SK-N-SH treated with all-trans-retinoic acid at 6 μM for 48 hours (cell line): ENCODE results near the gene HSP90AB1.

Source experiments
- ATAC-seq: fragments of 200-7000 bp; cut with Tn5 transposase; 3 replicates; pipeline ENCODE4 v1.9.1; 2020; ENCODE audit warnings: mild to moderate bottlenecking, moderate library complexity
- ARNTL ChIP-seq: fragments of 450-650 bp; formaldehyde crosslinking; IDR thresholded peaks from 2 replicates; pipeline ENCODE4 v1.5.0; 2020; ENCODE audit warnings: low read depth, mild to moderate bottlenecking, moderate library complexity, borderline replicate concordance
- BACH2 ChIP-seq: fragments of 250-450 bp; sonication (Bioruptor Pico); IDR thresholded peaks from 2 replicates; pipeline ENCODE4 v1.9.0; 2021; ENCODE audit warnings: mild to moderate bottlenecking, borderline replicate concordance
- CSDC2 ChIP-seq: fragments of 250-450 bp; sonication (Bioruptor Pico); IDR thresholded peaks from 2 replicates; pipeline ENCODE4 v1.5.0; 2020; ENCODE audit warnings: mild to moderate bottlenecking, moderate library complexity
- CSRNP3 ChIP-seq: fragments of 250-450 bp; sonication (Bioruptor Pico); IDR thresholded peaks from 2 replicates; pipeline ENCODE4 v1.5.1; 2021; ENCODE audit warnings: mild to moderate bottlenecking, moderate library complexity
- ESRRG ChIP-seq: fragments of 250-450 bp; sonication (Bioruptor Pico); IDR thresholded peaks from 2 replicates; pipeline ENCODE4 v1.6.1; 2021; ENCODE audit warnings: mild to moderate bottlenecking
- GLIS3 ChIP-seq: fragments of 250-450 bp; sonication (Bioruptor Pico); IDR thresholded peaks from 2 replicates; pipeline ENCODE4 v1.5.0; 2020; ENCODE audit warnings: mild to moderate bottlenecking, moderate library complexity
- ISL1 ChIP-seq: fragments of 250-450 bp; sonication (Bioruptor Pico); IDR thresholded peaks from 2 replicates; pipeline ENCODE4 v2.1.2; 2022; ENCODE audit warnings: mild to moderate bottlenecking, moderate library complexity
- OSR1 ChIP-seq: fragments of 250-450 bp; sonication (Bioruptor Pico); IDR thresholded peaks from 2 replicates; pipeline ENCODE4 v1.8.0; 2022; ENCODE audit warnings: moderate library complexity, mild to moderate bottlenecking, inconsistent platforms
- PATZ1 ChIP-seq: fragments of 250-450 bp; sonication (Bioruptor Pico); IDR thresholded peaks from 2 replicates; pipeline ENCODE4 v1.8.0; 2020; ENCODE audit warnings: mild to moderate bottlenecking, moderate library complexity, borderline replicate concordance
- POU6F1 ChIP-seq: fragments of 250-450 bp; sonication (Bioruptor Pico); IDR thresholded peaks from 2 replicates; pipeline ENCODE4 v1.8.0; 2021; ENCODE audit warnings: low read depth, mild to moderate bottlenecking, moderate library complexity, borderline replicate concordance
- PPARA ChIP-seq: fragments of 250-450 bp; sonication (Bioruptor Pico); IDR thresholded peaks from 2 replicates; pipeline ENCODE4 v1.5.0; 2020; ENCODE audit warnings: mild to moderate bottlenecking, borderline replicate concordance
- RARB ChIP-seq: fragments of 250-450 bp; sonication (Bioruptor Pico); IDR thresholded peaks from 2 replicates; pipeline ENCODE4 v1.8.0; 2021; ENCODE audit warnings: mild to moderate bottlenecking, moderate library complexity
- SNAI2 ChIP-seq: fragments of 250-450 bp; sonication (Bioruptor Pico); IDR thresholded peaks from 2 replicates; pipeline ENCODE4 v1.5.0; 2020; ENCODE audit warnings: mild to moderate bottlenecking, moderate library complexity
- TCF4 ChIP-seq: fragments of 250-450 bp; sonication (Bioruptor Pico); IDR thresholded peaks from 2 replicates; pipeline ENCODE4 v1.8.0; 2021; ENCODE audit warnings: mild to moderate bottlenecking, moderate library complexity, borderline replicate concordance
- TOX ChIP-seq: fragments of 250-450 bp; sonication (Bioruptor Pico); IDR thresholded peaks from 2 replicates; pipeline ENCODE4 v1.8.0; 2021; ENCODE audit warnings: mild to moderate bottlenecking, moderate library complexity, borderline replicate concordance
- TSHZ2 ChIP-seq: fragments of 250-450 bp; sonication (Bioruptor Pico); IDR thresholded peaks from 2 replicates; pipeline ENCODE4 v1.5.0; 2020; ENCODE audit warnings: mild to moderate bottlenecking, moderate library complexity
- ZC3H10 ChIP-seq: fragments of 250-450 bp; sonication (Bioruptor Pico); IDR thresholded peaks from 2 replicates; pipeline ENCODE4 v1.5.1; 2021; ENCODE audit warnings: mild to moderate bottlenecking, moderate library complexity
- ZFP3 ChIP-seq: fragments of 250-450 bp; sonication (Bioruptor Pico); IDR thresholded peaks from 2 replicates; pipeline ENCODE4 v1.5.0; 2020; ENCODE audit warnings: mild to moderate bottlenecking, moderate library complexity
- ZFP30 ChIP-seq: fragments of 450-650 bp; formaldehyde crosslinking; IDR thresholded peaks from 2 replicates; pipeline ENCODE4 v1.5.0; 2022; ENCODE audit warnings: mild to moderate bottlenecking, moderate library complexity
- ZNF565 ChIP-seq: fragments of 450-650 bp; formaldehyde crosslinking; conservative IDR thresholded peaks from 2 replicates; pipeline ENCODE4 v1.5.0; 2020; ENCODE audit warnings: low read depth, mild to moderate bottlenecking, moderate library complexity
- ZNF70 ChIP-seq: fragments of 450-650 bp; formaldehyde crosslinking; IDR thresholded peaks from 2 replicates; pipeline ENCODE4 v1.5.0; 2020; ENCODE audit warnings: mild to moderate bottlenecking, moderate library complexity
- TF ChIP-seq, protein P1 (sequence below): fragments of 250-450 bp; sonication (Bioruptor Pico); IDR thresholded peaks from 2 replicates; pipeline ENCODE4 v1.5.1; 2020; ENCODE audit warnings: low read depth, mild to moderate bottlenecking, moderate library complexity

HSP90AB1 gene

GRCh38 chr6:44257753-44258324, 10.9 kb downstream of the HSP90AB1 start:
- TF ChIP-seq, protein P1, sequence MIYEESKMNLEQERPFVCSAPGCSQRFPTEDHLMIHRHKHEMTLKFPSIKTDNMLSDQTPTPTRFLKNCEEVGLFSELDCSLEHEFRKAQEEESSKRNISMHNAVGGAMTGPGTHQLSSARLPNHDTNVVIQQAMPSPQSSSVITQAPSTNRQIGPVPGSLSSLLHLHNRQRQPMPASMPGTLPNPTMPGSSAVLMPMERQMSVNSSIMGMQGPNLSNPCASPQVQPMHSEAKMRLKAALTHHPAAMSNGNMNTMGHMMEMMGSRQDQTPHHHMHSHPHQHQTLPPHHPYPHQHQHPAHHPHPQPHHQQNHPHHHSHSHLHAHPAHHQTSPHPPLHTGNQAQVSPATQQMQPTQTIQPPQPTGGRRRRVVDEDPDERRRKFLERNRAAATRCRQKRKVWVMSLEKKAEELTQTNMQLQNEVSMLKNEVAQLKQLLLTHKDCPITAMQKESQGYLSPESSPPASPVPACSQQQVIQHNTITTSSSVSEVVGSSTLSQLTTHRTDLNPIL = no peak
- no peak for TF ChIP-seq POU6F1 (CRISPR knock-in tag)
- no peak for TF ChIP-seq CSRNP3 (CRISPR knock-in tag)
- no peak for TF ChIP-seq ARNTL (CRISPR knock-in tag)
- TF ChIP-seq CSDC2 (CRISPR knock-in tag) = no peak
- no peak for TF ChIP-seq ISL1
- TF ChIP-seq ZNF565 (CRISPR knock-in tag) = no peak
- TF ChIP-seq BACH2 (CRISPR knock-in tag) = no peak
- no peak for TF ChIP-seq PATZ1 (CRISPR knock-in tag)
- no peak for TF ChIP-seq ZC3H10 (CRISPR knock-in tag)
- TF ChIP-seq ZFP30 = no peak

DNA sequence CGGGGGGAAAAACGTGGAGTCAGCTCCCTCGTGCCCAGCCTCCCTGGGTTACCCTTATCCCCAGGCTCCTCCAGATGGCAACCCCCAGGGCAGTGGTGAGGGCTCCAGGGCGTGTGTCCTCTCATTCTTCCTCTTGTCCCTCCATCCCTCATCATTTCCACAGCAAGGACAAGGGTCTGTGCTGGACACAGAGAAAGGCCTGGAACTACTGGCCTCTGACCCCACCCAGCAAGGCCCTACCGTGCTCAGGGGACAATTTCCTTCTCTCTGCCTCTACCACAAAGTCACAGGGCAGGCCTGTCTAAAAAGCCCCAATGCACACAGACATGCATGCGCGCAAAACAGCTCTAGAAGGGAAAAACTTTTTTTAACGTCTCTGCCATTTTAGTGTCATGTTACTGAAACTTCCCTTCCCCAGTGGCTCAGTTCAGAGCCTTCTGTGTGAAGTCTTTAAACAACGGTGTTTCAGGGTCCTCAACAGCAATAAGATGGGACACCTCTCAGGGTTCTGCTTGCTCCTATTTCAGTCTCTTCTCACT, 11.5 kb downstream of the HSP90AB1 start:
- no peak for ATAC-seq

More at GRCh38 chr6:44257753-44258324, 10.9 kb downstream of the HSP90AB1 start:
- ATAC-seq = no peak

DNA sequence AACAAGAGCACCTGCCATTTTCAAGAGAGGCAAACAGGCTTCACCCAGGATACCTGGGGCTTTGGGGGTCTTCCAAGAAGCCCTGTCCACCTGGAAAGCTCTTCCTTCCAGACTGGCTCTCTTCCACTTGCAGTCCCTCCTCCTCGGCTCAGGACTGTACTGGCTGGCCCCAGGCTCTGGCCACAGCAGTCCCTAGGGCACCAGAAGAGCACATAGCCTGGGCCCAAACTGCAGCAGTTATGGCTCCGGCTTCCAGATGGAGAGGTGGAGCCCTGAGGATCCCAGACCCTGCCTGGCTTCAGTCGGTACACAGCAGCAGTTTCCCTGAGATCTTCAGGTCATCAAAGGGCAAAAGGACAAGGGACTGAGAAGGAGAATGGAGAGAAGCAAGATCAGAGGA, 12.0 kb downstream of the HSP90AB1 start:
- no peak for TF ChIP-seq ARNTL (CRISPR knock-in tag)
- TF ChIP-seq PPARA (CRISPR knock-in tag) = no peak
- no peak for TF ChIP-seq ISL1
- no peak for TF ChIP-seq TCF4 (CRISPR knock-in tag)
- no peak for TF ChIP-seq ZNF565 (CRISPR knock-in tag)
- no peak for TF ChIP-seq OSR1 (CRISPR knock-in tag)
- TF ChIP-seq ZFP3 (CRISPR knock-in tag) = no peak
- no peak for ATAC-seq

More for the DNA sequence above, 11.5 kb downstream of the HSP90AB1 start:
- TF ChIP-seq TCF4 (CRISPR knock-in tag) (no peak), OSR1 (CRISPR knock-in tag) (no peak), TOX (CRISPR knock-in tag) (no peak), PPARA (CRISPR knock-in tag) (no peak), ZC3H10 (CRISPR knock-in tag) (no peak), ZFP30 (no peak)
- TF ChIP-seq, all 23 proteins: peak for 0

DNA sequence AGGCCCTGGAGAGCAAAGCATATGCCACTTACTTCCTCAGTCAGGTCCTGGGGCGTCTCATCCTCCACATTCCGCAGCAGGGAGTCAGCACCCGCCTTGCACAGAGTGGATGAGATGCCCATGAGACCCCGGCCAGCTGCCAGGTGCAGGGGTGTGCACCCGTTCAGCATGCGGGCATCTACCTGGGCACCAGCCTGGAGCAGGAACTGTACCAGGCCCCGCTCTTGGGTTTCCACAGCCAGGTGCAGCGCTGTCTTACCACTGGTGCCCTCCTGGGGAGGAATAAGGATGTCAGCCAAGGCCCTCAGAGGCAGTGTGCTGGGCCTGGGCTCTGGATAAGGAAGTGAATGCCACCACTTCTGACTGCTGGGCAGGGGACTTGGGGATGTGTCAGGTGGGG, 13.1 kb downstream of the HSP90AB1 start:
- ATAC-seq = no peak
- TF ChIP-seq ESRRG (CRISPR knock-in tag) (no peak), ZC3H10 (CRISPR knock-in tag) (no peak), TSHZ2 (CRISPR knock-in tag) (no peak), BACH2 (CRISPR knock-in tag) (no peak), ZFP3 (CRISPR knock-in tag) (no peak), GLIS3 (CRISPR knock-in tag) (no peak), ZNF565 (CRISPR knock-in tag) (no peak), PATZ1 (CRISPR knock-in tag) (no peak), TCF4 (CRISPR knock-in tag) (no peak), PPARA (CRISPR knock-in tag) (no peak), ARNTL (CRISPR knock-in tag) (no peak), ZNF70 (CRISPR knock-in tag) (no peak), RARB (no peak), ZFP30 (no peak), SNAI2 (no peak)
- TF ChIP-seq, protein P1 = no peak
